NCI-H2107 (cell line): Measurements from ENCODE around the gene FAM72C.
"Not testable (repeated sequence)": the region's sequence is repeated elsewhere in the genome, so short reads cannot be mapped to it uniquely, and the experiment has no call there.

Source experiments
- DNase-seq: peaks from one replicate; lab custom pipeline; 2025; lab: John Stamatoyannopoulos, UW

Gene FAM72C

DNA sequence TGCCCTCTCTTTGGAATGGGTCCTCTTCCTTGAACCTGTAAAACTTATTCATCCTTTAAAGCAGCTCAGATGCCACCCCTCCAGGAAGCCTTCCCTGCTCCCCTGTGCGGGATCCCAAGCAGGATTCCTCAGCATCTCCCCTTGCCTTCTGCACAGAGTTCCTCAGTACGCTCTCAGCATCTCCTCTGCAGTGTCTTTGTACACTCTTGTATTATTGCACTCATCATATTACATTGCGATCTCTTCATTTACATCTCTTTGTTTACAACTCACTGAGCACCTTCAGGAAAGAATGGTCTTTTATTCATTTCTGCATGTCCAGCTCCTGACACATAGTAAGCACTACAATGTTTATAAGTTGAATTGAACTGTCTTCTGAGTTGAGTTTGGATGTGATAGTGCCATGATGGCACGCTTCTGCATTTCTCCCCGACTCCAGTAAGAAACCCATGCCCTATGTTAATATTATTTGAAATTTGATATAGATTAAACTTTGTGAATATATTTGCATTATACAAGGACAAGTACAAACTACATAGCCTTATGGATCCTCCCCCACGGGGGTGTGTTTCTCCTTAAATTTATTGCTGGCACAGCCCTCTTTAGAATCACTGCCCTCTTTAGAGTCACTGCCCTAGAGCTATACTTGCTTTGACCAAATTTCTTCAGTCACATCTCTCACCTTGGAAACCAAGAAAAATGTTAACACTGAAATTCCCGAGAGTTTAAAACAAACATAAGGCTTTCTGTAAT is 13.1 kb upstream of the FAM72C start:
- DNase-seq = not testable (repeated sequence)

- not testable (repeated sequence) for DNase-seq
These were observed 2.6 kb upstream of the FAM72C start for GRCh38 chr1:143974416-143974815.

DNA sequence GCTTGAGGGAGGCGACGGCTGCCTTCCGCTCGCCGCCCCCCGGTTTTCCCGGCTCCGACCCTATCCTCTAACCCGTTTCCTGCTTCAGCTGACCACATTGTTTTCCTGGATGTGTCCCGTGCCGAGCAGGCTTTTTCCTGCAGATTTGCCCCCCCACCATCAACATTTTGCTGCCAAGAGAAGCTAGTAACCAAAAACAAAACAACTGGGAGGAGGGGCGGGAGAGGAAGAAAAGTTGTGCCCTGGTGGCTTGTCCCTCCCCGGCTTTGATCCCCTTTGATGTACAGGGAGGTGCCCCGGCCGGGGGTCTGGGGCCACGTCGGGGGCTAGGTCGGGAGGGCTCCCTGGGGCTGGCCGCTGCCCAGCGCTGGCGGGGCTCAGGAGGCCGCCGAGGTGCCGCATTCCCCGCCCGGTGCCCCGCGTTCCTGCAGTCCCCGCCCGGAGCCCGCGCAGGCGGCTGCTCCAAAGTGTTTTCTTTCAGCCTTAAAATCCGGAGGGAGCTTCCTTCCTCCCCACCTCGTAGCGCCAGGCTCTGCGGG is 2.2 kb upstream of the FAM72C start:
- not testable (repeated sequence) for DNase-seq

DNA sequence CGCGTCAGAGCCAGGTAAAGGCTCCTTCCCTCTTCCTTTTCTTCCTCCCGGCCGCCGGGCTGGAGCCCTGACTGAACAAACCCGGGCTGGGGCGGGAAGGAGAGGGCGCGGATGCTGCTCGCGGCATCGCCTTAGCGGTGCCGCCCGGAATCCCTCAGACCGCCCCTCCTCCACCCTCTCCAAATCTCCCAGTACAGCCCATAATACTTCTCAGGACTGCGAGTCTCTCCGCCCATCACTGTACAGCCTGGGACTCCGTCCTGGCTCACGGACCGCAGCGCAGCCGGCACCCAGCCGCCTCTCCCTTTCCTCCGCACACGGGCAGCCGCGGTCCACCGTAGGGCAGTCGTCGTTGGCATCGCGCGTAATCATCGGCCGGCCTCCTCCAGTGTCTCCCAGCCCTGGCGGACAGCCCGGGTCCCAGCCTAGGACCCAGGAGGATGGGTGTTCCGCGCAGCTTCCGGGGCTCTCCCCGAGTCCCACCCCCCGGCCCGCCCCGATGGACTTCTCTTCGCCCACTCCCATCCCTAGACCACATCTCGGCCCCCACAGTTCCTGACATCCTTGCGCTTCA is 1.1 kb upstream of the FAM72C start:
- not testable (repeated sequence) for DNase-seq

- not testable (repeated sequence) for DNase-seq
These were observed 5.9 kb downstream of the FAM72C start for GRCh38 chr1:143965860-143966259.

- not testable (repeated sequence) for DNase-seq
These were observed 7.5 kb downstream of the FAM72C start for GRCh38 chr1:143964294-143964693.

DNA sequence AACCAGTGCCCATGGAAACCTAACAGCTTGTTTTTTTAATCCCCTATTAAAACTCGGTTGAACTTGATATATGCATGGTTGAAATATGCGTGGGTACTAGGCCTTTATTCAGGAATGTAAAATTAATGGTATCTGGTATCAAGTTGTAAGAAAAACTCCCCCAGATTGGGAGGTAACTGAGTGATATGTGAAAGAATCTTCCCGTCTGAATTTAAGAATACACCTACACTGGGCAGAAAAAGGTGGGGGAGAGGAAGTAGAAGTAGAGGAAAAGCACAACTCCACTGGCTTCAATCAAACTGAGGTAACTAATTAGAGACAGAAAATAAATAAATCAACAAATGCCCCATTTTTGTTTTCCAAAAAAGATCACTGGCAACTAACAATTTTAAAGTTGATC is 15.9 kb downstream of the FAM72C start:
- not testable (repeated sequence) for DNase-seq

DNA sequence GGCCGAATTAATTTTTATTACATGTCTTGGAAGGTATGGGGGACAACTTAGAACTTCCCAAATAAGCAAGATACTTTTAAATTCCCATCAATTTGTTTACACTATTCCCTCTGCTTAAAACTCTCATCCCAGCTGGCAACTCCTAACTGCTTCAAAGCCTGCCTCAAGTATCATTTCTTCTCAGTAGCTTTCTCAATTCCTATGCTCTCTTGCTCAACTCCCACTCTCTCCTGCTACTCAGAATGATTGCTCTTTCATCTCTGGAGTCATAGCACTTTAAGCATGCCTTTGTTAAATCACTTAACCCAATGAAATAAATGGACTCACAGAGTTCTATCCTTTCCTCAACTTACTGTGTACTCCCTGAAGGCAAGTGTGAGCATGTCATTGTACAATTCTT is 18.9 kb downstream of the FAM72C start:
- DNase-seq = not testable (repeated sequence)

DNA sequence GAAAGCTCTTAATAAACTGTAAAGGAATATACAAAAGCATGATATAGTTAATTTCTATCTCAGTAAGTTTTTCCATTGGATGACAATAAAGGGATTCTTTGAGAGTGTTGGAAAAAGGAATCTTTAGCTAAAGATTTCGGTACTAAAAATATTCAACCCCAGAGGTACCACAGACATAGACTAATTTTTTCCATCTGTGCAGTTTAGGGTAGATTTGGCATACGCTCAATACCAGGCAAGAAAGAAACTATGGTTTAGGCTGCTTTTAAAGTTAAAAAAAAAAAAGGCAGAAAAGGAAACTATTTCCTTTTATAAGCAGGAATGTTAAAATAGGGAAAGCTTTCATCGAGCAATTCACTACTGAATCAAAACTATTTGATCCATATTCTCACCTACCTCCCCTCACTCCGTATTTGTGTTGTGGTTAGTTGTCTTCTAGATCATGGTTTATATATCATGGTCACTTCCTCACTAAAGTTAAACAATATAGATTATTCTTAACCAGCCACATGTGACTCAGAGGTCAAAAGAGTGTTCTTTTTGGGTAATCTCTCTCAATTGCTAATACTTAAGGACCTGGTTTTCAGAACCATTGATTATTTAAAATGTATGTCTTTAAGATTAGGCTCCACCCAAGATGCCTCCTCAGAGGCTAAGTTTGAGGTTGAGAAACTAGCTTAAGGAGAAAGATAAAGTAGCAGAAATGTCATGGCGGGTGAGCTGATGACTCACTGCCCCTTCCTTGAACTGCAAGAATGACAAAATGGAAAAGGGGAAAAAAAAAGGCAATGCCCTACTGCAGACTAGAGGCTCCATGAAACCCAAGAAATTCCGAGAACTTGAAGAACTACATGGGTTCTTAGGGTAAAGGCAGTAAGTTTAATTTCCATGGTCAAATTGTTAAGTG is 20.0 kb downstream of the FAM72C start:
- DNase-seq = not testable (repeated sequence)

- DNase-seq = not testable (repeated sequence)
These were observed 24.0 kb downstream of the FAM72C start for GRCh38 chr1:143947749-143948148.

DNA sequence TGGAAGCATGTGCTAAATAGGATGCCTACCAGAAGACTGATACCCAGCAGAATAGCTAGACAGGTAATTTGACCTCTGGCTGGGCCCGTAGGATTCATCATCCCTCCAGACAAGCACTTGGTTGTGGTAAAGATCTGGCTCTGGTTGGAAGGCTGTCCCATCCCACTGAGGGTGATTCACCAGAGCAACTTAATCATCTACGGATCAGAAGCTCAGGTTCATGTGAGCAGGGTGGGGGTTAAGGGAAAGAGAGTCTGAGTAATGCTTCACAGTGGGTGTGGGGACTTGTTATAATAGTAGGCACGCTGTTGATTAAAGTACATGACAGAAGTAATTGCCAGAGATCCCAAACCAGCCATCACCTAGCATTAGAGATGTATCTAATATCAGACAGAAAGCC is 26.5 kb downstream of the FAM72C start:
- DNase-seq = not testable (repeated sequence)

- DNase-seq = not testable (repeated sequence)
These were observed 27.1 kb downstream of the FAM72C start for GRCh38 chr1:143944576-143945240.

DNA sequence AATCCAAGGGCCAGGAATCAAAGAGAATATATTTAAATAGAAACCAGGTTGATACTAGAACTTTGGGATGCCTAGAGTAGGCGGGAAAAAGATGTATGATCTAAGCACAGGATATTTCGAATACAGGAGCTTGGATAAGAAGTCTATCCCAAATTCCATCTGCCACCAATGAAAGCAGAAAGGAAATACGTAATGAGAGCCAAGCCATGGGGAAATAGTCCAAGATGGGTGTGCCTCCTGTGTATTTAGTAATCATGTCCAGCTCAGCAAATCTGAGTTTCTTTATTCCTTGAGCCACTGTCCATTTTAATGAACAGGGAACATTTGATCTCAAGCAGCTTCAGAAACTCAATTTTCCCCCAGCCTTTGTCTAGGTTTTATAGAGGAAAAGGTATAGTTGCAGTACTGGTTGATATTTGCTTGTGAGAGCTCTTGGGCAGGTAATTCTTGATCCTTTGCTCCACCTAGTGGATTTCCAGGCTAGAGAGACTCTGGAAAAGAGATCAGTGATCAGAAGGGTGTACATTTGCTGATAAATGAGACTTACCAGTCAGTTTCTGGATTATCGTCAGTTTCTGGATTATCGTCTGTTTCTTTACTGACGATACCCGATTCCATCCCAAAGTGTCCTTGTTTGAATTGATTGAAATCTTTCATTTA is 28.3 kb downstream of the FAM72C start:
- DNase-seq = not testable (repeated sequence)

DNA sequence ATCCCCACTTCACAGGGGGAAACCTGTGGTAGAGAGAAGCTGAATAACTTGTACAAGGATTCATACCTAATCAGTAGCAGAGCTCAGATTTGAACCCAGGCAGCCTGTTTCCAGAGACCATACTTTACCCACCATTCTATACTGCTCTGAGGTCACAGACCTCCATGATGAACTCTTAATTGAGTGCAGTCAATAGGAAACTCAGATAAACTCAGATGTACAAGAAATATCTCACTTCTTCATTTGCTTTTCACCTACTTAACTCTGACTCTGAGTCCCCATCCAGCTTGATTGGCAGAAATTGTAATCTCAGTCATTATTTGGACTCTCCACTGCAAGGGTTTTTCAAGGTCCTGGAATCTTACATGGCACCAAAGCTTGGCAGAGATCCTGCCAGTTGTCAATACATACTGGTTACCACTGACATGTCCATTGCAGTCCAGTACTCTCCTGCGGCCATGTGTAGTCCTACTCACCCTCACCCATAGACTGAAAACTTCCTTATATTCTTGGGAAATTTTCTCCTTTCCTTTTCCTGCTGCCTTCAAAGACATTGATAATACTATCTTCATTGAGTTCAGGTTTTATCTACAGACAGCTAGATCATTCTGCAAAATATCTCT is 29.4 kb downstream of the FAM72C start:
- DNase-seq = not testable (repeated sequence)

DNA sequence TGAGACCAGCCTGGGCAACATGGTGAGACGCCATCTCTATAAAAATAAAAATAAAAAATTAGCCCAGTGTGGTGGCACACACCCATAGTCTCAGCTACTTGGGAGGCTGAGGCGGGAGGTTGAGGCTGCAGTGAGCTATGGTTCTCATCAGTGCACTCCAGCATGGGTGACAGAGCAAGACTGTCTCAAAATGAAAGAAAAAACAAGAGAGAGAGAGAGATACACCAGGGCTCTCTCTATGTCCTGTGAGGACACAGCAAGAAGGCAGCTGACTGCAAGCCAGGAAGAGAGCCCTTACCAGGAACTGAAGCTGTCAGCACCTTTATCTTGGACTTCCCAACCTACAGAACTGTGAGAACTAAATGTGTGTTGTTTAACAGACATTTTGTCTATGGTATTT is 32.1 kb downstream of the FAM72C start:
- not testable (repeated sequence) for DNase-seq

GRCh38 chr1:143938922-143939321 is 32.9 kb downstream of the FAM72C start:
- DNase-seq = not testable (repeated sequence)

DNA sequence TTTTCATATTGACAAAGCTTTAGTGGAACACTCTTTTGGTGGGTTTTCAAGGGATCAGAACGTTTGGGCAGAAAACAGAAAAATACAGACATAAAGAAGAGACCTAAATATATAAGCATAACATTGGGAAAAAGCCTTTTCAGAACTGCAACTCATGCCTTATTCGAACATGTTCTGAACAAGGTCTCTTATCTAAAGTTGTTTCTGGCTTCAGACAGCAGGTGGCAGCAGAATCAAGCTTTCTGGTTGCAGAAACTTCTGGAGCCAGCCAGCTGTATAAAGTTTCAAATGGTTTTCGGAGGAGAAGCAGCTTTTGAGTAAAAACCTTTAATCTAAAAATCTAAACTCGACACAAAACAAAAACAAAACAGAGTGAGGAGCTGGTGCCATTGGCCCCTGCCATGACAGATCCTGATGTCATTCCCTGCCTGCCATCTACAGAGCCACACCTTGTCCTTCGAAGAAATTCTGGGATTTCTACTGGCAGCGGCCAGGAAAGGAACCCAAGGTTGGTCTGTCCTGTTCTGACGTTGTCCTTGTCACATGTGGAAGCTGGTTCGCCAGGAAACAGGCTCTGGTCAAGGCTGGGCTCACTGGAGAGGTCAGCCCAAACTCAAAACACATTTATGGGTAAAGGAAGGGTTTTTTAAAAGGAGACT is 35.2 kb downstream of the FAM72C start:
- not testable (repeated sequence) for DNase-seq

GRCh38 chr1:143919127-143919526 is 52.7 kb downstream of the FAM72C start:
- DNase-seq = not testable (repeated sequence)

DNA sequence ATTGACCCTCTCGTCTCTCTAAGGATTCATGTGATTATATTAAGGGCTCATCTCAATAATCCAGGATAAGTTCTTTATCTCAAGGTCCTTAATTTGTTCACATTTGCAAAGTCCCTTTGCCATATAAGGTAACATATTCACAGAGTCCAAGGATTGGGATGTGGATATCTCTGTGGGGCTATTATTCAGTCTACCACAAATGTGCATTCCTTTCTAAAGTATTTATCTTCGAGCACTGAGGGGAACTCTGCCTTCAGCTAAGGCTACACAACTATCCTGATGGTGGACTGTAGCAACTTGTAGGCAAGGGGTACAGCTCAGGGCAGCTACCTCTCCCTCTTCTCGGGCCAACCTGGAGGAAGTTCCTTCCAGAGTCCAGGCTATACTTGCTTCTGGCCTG is 53.2 kb downstream of the FAM72C start:
- not testable (repeated sequence) for DNase-seq

DNA sequence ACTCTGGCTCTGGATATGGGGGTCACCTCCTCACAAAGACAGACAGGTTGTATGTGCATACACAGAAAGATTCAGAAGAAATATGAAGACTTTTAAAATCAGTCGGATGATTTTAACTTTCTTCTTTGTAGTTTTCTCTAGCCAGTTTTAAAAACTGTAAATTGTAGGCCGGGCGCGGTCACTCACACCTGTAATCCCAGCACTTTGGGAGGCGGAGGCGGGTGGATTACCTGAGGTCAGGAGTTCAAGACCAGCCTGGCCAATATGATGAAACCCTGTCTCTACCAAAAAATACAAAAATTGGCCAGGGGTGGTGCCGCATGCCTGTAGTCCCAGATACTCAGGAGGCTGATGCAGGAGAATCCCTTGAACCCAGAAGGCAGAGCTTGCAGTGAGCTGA is 58.1 kb downstream of the FAM72C start:
- not testable (repeated sequence) for DNase-seq
